HG03103 (cell line): ENCODE data around the gene USP22.

ENCODE experiments used
- ATAC-seq: cut with Tn5 transposase; IDR thresholded peaks from one replicate; pipeline ENCODE4 v1.9.1; 2021; ENCODE audit warnings: low read depth; ENCODE audit not compliant: unreplicated experiment

USP22 gene

GRCh38 chr17:20965492-20965891, 77.3 kb downstream of the USP22 start:
- no peak for ATAC-seq

- no peak for ATAC-seq
Observed at GRCh38 chr17:20961586-20961985, 81.2 kb downstream of the USP22 start.

- no peak for ATAC-seq
Observed at GRCh38 chr17:20960871-20961270, 81.9 kb downstream of the USP22 start.

GRCh38 chr17:20955427-20956323, 87.1 kb downstream of the USP22 start:
- no peak for ATAC-seq

- no peak for ATAC-seq
Observed at GRCh38 chr17:20954794-20955193, 88.0 kb downstream of the USP22 start.

- no peak for ATAC-seq
Observed at GRCh38 chr17:20952183-20952582, 90.6 kb downstream of the USP22 start.
